Panc1 (cell line): ENCODE results near the gene GLIS2. TPM values are rescaled to one million over a fixed set of nuclear protein-coding genes. Genes with fewer than 3 reads are reported as not detected.
A peak's percentile ranks its signal among the peaks of the same experiment; 100 is the strongest.
"Not testable (repeated sequence)": the region's sequence is repeated elsewhere in the genome, so short reads cannot be mapped to it uniquely, and the experiment has no call there.

Experiments
- ATAC-seq: fragments of 200-7000 bp; cut with Tn5 transposase; 2 replicates; pipeline ENCODE4 v1.9.1; 2020; ENCODE audit warnings: mild to moderate bottlenecking, moderate library complexity
- BruUV-seq: library from RNA; stranded (reverse); fragments of 400-500 nt; replicated peaks from 2 replicates; lab custom pipeline; 2021; lab: Mats Ljungman, UMichigan
- CTCF ChIA-PET: fragments of 300-600 bp; sonication (Branson Sonifier 250); formaldehyde crosslinking; loops from one replicate; lab custom pipeline; 2022; ENCODE audit warnings: antibody characterized with exemption; lab: Charles Lee
- POLR2A ChIA-PET: fragments of 300-600 bp; sonication (Branson Sonifier 250); formaldehyde crosslinking; loops from one replicate; lab custom pipeline; 2022; ENCODE audit warnings: antibody characterized with exemption; lab: Charles Lee
- DNase-seq: peaks from one replicate; pipeline ENCODE4 v3.0.0-alpha.2; 2010; ENCODE audit warnings: low read depth, low spot score
- H3K27ac ChIP-seq: 2 replicates; pipeline ENCODE4 v1.5.1; 2011; ENCODE audit warnings: mild to moderate bottlenecking, low read length, inconsistent platforms
- H3K27me3 ChIP-seq: fragments of 200-500 bp; sonication (Bioruptor generic); 2 replicates; pipeline ENCODE4 v1.6.0; 2014; ENCODE audit warnings: low read length, inconsistent platforms; ENCODE audit not compliant: control insufficient read depth, insufficient read depth
- H3K36me3 ChIP-seq: fragments of 200-500 bp; sonication (Bioruptor generic); 2 replicates; pipeline ENCODE4 v1.5.1; 2014; ENCODE audit warnings: inconsistent platforms, mild to moderate bottlenecking, low read length, moderate library complexity; ENCODE audit not compliant: control insufficient read depth, insufficient read depth
- H3K4me1 ChIP-seq: 2 replicates; pipeline ENCODE4 v1.5.1; 2011; ENCODE audit warnings: inconsistent platforms, mild to moderate bottlenecking, low read length, moderate library complexity; ENCODE audit not compliant: control insufficient read depth, insufficient read depth
- H3K4me3 ChIP-seq, 2 experiments: 2 replicates each; pipeline ENCODE4 v1.5.1; 2011 to 2012; ENCODE audit warnings: low read depth in 2 of 2, low read length in 2 of 2, mild to moderate bottlenecking in 2 of 2, inconsistent platforms in 1 of 2, moderate library complexity in 1 of 2
- H3K9me3 ChIP-seq: fragments of 200-500 bp; sonication (Bioruptor generic); 2 replicates; pipeline ENCODE4 v1.5.1; 2014; ENCODE audit warnings: low read depth, mild to moderate bottlenecking, inconsistent platforms, low read length, moderate library complexity; ENCODE audit not compliant: control insufficient read depth, insufficient read depth
- POLR2AphosphoS5 ChIP-seq: IDR thresholded peaks from 2 replicates; pipeline ENCODE4 v1.6.1; 2012; ENCODE audit warnings: mild to moderate bottlenecking, low read depth, low read length, moderate library complexity
- TCF7L2 ChIP-seq: IDR thresholded peaks from 2 replicates; pipeline ENCODE4 v1.6.1; 2011; ENCODE audit warnings: mild to moderate bottlenecking, low read depth, low read length, inconsistent platforms
- in situ Hi-C: cut with HindIII; loops from 2 replicates; pipeline ENCODE4 v1.10.0; 2016; ENCODE audit warnings: low sequenced_read_pairs, low pct_unique_long_range_greater_than_20kb
- intact Hi-C: fragments of 100-400 bp; cut with micrococcal nuclease; formaldehyde crosslinking; loops from one replicate; pipeline ENCODE4 v1.10.0; 2022; ENCODE audit not compliant: unreplicated experiment
- total RNA-seq: library from RNA; stranded (reverse); gene quantifications from one replicate; pipeline ENCODE4 v1.2.1, GENCODE V29; 2021; ENCODE audit not compliant: unreplicated experiment
- TF ChIP-seq, protein P1 (sequence below), 2 experiments: IDR thresholded peaks; 2 replicates each; pipeline ENCODE4 v1.6.1; 2011 to 2012; ENCODE audit warnings: low read depth in 2 of 2, control low read depth in 1 of 2, low read length in 1 of 2, mild to moderate bottlenecking in 1 of 2, moderate library complexity in 1 of 2; ENCODE audit not compliant: insufficient read depth in 1 of 2
- TF ChIP-seq, protein P2 (sequence below): fragments of 450-650 bp; IDR thresholded peaks from 2 replicates; pipeline ENCODE4 v1.5.1; 2017; ENCODE audit warnings: mild to moderate bottlenecking

GLIS2 gene
- total RNA-seq, 1 experiment from 2014 or later = 87.3 TPM

DNA sequence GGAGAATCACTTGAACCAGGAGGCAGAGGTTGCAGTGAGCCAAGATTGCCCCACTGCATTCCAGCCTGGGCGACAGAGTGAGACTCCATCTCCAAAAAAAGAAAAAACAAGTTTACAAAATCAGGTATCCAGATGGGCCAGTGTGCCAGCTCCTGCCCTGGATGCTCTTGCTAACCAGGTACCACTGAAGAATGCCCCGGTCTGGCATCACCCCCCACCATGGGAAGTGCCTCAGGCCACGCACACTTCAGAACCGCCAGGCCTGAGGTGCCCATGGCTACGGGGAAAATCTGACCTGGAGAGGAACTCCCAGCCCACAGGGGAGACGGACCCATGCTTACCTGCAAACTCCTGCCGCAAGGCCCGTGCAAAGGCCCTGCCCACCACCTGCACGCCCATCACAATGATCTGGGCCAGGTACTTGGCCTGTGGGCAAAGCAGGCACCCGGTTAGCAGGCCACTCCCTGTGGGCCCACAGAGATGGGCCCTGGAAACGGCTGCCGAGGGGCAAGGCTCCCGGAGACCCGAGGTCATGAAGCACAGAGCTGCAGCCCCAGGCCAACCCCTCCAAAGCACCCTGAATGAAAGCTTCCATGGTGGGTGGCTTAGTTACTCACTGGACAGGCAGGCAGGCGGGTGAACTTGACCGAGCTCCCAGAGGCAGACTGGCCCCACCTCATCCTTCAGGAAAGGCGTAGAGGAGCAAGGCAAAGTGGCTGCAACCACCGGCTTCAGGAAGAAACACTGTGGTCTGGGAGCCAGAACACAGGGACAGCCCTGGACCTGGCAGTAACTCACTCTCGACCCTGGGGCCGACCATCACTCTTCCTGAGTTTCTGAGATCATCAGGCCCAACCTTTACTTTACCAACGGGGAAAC, 27.2 kb downstream of the GLIS2 start:
- Histone ChIP-seq H3K27ac (no peak overlapping the region), H3K4me1 (peaks cover 71% of the 10 kb centered on the region), H3K9me3 (no peaks in the 10 kb centered on the region), H3K27me3 (no peaks in the 10 kb centered on the region), H3K4me3 (no peak overlapping the region), H3K36me3 (no peaks in the 10 kb centered on the region; the same call in 1 of the 2 replicates)
- CTCF ChIA-PET = no interaction called here
- BruUV-seq = no TSS peak
- TF ChIP-seq, protein P1, sequence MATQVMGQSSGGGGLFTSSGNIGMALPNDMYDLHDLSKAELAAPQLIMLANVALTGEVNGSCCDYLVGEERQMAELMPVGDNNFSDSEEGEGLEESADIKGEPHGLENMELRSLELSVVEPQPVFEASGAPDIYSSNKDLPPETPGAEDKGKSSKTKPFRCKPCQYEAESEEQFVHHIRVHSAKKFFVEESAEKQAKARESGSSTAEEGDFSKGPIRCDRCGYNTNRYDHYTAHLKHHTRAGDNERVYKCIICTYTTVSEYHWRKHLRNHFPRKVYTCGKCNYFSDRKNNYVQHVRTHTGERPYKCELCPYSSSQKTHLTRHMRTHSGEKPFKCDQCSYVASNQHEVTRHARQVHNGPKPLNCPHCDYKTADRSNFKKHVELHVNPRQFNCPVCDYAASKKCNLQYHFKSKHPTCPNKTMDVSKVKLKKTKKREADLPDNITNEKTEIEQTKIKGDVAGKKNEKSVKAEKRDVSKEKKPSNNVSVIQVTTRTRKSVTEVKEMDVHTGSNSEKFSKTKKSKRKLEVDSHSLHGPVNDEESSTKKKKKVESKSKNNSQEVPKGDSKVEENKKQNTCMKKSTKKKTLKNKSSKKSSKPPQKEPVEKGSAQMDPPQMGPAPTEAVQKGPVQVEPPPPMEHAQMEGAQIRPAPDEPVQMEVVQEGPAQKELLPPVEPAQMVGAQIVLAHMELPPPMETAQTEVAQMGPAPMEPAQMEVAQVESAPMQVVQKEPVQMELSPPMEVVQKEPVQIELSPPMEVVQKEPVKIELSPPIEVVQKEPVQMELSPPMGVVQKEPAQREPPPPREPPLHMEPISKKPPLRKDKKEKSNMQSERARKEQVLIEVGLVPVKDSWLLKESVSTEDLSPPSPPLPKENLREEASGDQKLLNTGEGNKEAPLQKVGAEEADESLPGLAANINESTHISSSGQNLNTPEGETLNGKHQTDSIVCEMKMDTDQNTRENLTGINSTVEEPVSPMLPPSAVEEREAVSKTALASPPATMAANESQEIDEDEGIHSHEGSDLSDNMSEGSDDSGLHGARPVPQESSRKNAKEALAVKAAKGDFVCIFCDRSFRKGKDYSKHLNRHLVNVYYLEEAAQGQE (IDR thresholded peaks at IDR 0.05; ENCODE audit: insufficient read depth in 1 of 2, low read depth in 2 of 2, low read length in 1 of 2) = no peak
- TF ChIP-seq POLR2AphosphoS5 = no peak
- no peak for TF ChIP-seq TCF7L2
- TF ChIP-seq, protein P2, sequence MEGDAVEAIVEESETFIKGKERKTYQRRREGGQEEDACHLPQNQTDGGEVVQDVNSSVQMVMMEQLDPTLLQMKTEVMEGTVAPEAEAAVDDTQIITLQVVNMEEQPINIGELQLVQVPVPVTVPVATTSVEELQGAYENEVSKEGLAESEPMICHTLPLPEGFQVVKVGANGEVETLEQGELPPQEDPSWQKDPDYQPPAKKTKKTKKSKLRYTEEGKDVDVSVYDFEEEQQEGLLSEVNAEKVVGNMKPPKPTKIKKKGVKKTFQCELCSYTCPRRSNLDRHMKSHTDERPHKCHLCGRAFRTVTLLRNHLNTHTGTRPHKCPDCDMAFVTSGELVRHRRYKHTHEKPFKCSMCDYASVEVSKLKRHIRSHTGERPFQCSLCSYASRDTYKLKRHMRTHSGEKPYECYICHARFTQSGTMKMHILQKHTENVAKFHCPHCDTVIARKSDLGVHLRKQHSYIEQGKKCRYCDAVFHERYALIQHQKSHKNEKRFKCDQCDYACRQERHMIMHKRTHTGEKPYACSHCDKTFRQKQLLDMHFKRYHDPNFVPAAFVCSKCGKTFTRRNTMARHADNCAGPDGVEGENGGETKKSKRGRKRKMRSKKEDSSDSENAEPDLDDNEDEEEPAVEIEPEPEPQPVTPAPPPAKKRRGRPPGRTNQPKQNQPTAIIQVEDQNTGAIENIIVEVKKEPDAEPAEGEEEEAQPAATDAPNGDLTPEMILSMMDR = no peak
- no peak for ATAC-seq
- in situ Hi-C loops = no loop called here
- intact Hi-C loops = no loop called here
- POLR2A ChIA-PET = no interaction called here
- DNase-seq = no peak

DNA sequence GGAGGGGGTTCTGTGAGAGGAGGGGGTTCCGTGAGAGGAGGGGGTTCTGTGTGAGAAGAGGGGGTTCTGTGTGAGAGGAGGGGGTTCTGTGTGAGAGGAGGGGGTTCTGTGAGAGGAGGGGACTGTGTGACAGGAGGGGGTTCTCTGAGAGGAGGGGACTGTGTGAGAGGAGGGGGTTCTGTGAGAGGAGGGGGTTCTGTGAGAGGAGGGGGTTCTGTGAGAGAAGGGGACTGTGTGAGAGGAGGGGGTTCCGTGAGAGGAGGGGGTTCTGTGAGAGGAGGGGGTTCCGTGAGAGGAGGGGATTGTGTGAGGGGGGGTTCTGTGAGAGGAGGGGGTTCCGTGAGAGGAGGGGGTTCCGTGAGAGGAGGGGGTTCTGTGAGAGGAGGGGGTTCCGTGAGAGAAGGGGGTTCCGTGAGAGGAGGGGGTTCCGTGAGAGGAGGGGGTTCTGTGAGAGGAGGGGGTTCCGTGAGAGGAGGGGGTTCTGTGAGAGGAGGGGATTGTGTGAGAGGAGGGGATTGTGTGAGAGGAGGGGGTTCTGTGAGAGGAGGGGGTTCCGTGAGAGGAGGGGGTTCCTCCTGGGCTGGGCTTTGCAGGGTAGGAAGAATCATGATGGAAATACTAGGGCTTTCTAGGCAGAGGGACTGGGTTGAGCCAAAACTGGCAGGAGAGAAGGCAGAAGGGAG, 28.6 kb downstream of the GLIS2 start:
- H3K9me3 ChIP-seq, H3K27me3 ChIP-seq, BruUV-seq, intact Hi-C loops, ATAC-seq, in situ Hi-C loops, POLR2A ChIA-PET, CTCF ChIA-PET, H3K36me3 ChIP-seq, DNase-seq: not testable (repeated sequence)
- Histone ChIP-seq H3K4me1 (peaks cover 64% of the 10 kb centered on the region), H3K4me3 (peak overlapping the region in 1 of 2 experiments; percentile 37; a peak in 1 of 4 replicates), H3K27ac (peak overlapping the region; percentile 40)
